BE2C (cell line): ENCODE data around the gene COL4A2.
A peak's percentile ranks its signal among the peaks of the same experiment; 100 is the strongest.

Experiments
- DNase-seq: peaks from one replicate; pipeline ENCODE4 v3.0.0-alpha.2; 2020
- H3K27me3 ChIP-seq: fragments of 250-450 bp; sonication (Bioruptor Pico); 2 replicates; pipeline ENCODE4 v1.5.1; 2020; ENCODE audit warnings: mild to moderate bottlenecking
- H3K36me3 ChIP-seq: fragments of 250-450 bp; sonication (Bioruptor Pico); 2 replicates; pipeline ENCODE4 v1.5.1; 2020; ENCODE audit warnings: mild to moderate bottlenecking
- H3K4me1 ChIP-seq: fragments of 250-450 bp; sonication (Bioruptor Pico); 2 replicates; pipeline ENCODE4 v1.5.1; 2020
- H3K4me3 ChIP-seq: 2 replicates; pipeline ENCODE4 v1.5.1; 2011; ENCODE audit warnings: low read depth, low read length
- H3K9me3 ChIP-seq: fragments of 250-450 bp; sonication (Bioruptor Pico); 2 replicates; pipeline ENCODE4 v1.5.1; 2020
- CTCF ChIP-seq: IDR thresholded peaks from 2 replicates; pipeline ENCODE4 v1.5.1; 2012; ENCODE audit warnings: mild to moderate bottlenecking, low read depth, low read length

The COL4A2 gene

GRCh38 chr13:110471156-110471832, 164.2 kb downstream of the COL4A2 start:
- Histone ChIP-seq H3K4me3 (no peak overlapping the region), H3K36me3 (no peaks in the 10 kb centered on the region), H3K9me3 (no peaks in the 10 kb centered on the region), H3K4me1 (peaks cover 3% of the 10 kb centered on the region; the same call in 1 of the 2 replicates), H3K27me3 (peaks cover 7% of the 10 kb centered on the region; the same call in 1 of the 2 replicates)
- no peak for TF ChIP-seq CTCF
- DNase-seq, result no peak

GRCh38 chr13:110471833-110472162, 164.7 kb downstream of the COL4A2 start:
- Histone ChIP-seq H3K36me3 (no peaks in the 10 kb centered on the region), H3K4me3 (no peak overlapping the region), H3K9me3 (no peaks in the 10 kb centered on the region), H3K27me3 (peaks cover 9% of the 10 kb centered on the region; the same call in 1 of the 2 replicates), H3K4me1 (peaks cover 3% of the 10 kb centered on the region; the same call in 1 of the 2 replicates)
- DNase-seq, result no peak
- TF ChIP-seq CTCF, result no peak

GRCh38 chr13:110472904-110473563, 165.9 kb downstream of the COL4A2 start:
- H3K4me1 ChIP-seq, result peaks cover 3% of the 10 kb centered on the region; the same call in 1 of the 2 replicates
- no peak for DNase-seq
- TF ChIP-seq CTCF, result no peak
- H3K36me3 ChIP-seq, result no peaks in the 10 kb centered on the region
- H3K9me3 ChIP-seq, result no peaks in the 10 kb centered on the region
- peaks cover 9% of the 10 kb centered on the region; the same call in 1 of the 2 replicates for H3K27me3 ChIP-seq
- H3K4me3 ChIP-seq, result no peak overlapping the region

GRCh38 chr13:110474713-110475112, 167.6 kb downstream of the COL4A2 start:
- TF ChIP-seq CTCF, result no peak
- H3K27me3 ChIP-seq, result peaks cover 12% of the 10 kb centered on the region; the same call in 1 of the 2 replicates
- H3K4me3 ChIP-seq, result no peak overlapping the region
- no peak for DNase-seq
- peaks cover 3% of the 10 kb centered on the region; the same call in 1 of the 2 replicates for H3K4me1 ChIP-seq
- no peaks in the 10 kb centered on the region for H3K9me3 ChIP-seq
- H3K36me3 ChIP-seq, result no peaks in the 10 kb centered on the region

GRCh38 chr13:110475117-110475516, 168.0 kb downstream of the COL4A2 start:
- DNase-seq, result no peak
- Histone ChIP-seq H3K9me3 (no peaks in the 10 kb centered on the region), H3K4me1 (peaks cover 3% of the 10 kb centered on the region; the same call in 1 of the 2 replicates), H3K27me3 (peaks cover 15% of the 10 kb centered on the region; the same call in 1 of the 2 replicates), H3K36me3 (no peaks in the 10 kb centered on the region), H3K4me3 (peak overlapping the region; percentile 15)
- TF ChIP-seq CTCF, result no peak

GRCh38 chr13:110475550-110476219, 168.6 kb downstream of the COL4A2 start:
- DNase-seq, result no peak
- H3K9me3 ChIP-seq, result no peaks in the 10 kb centered on the region
- no peak for TF ChIP-seq CTCF
- H3K36me3 ChIP-seq, result no peaks in the 10 kb centered on the region
- peaks cover 3% of the 10 kb centered on the region; the same call in 1 of the 2 replicates for H3K4me1 ChIP-seq
- peaks cover 15% of the 10 kb centered on the region; the same call in 1 of the 2 replicates for H3K27me3 ChIP-seq
- peak overlapping the region; percentile 15 for H3K4me3 ChIP-seq
